ENCODE results near the gene MEGF9. TPM values are rescaled to one million over a fixed set of nuclear protein-coding genes. Genes with fewer than 3 reads are reported as not detected.

MEGF9 gene
- total and polyA plus RNA-seq, 2 donors (not counting 1 experiment from before 2014, with no cell fraction given) = 3.5 to 11.3 TPM

DNA sequence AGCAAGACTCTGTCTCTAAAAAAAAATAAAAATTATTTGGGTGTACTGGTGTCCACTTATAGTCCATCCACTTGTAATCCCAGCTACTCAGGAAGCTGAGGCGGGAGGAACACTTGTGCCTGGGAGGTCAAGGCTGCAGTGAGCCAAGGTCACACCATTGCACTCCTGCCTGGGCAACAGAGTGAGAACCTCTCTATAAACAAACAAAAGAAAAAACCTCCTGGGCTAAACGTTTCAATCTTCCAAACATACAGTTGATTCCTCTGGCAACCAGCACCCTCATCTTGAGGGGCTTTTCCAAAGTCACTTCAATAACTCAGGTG lies 120.4 kb downstream of the MEGF9 start:
- H3K4me1 ChIP-seq (ENCODE audit: control insufficient read depth in 2 of 2, insufficient read depth in 2 of 2, low read length in 2 of 2) = no peaks in the 10 kb centered on the region
- H3K4me3 Mint-ChIP-seq = no peak overlapping the region
- CTCF ChIA-PET = no interaction called here
- H3K27me3 ChIP-seq (replicated peaks in 1 of 4; ENCODE audit: control extremely low read depth in 1 of 4, control insufficient read depth in 3 of 4, insufficient read depth in 4 of 4, low read length in 3 of 4) = no peaks in the 10 kb centered on the region
- H3K27ac Mint-ChIP-seq = no peak overlapping the region
- H3K9me3 ChIP-seq (ENCODE audit: control extremely low read depth in 1 of 3, control insufficient read depth in 2 of 3, insufficient read depth in 1 of 3, low read length in 2 of 3) = no peaks in the 10 kb centered on the region
- no peaks in the 10 kb centered on the region for H3K27me3 Mint-ChIP-seq
- H3K27ac ChIP-seq (ENCODE audit: low read length in 2 of 2) = no peak overlapping the region
- no peak overlapping the region for H3K4me2 ChIP-seq (replicated peaks; ENCODE audit: low read depth, low read length, poor library complexity, severe bottlenecking)
- 100% methylated on average over 1 of the region's 2 CpGs for WGBS (ENCODE audit: insufficient coverage)
- no peak for ATAC-seq (ENCODE audit: low read depth)
- no peaks in the 10 kb centered on the region for H3K9me3 Mint-ChIP-seq (ENCODE audit: insufficient read depth)
- no peaks in the 10 kb centered on the region for H3K36me3 ChIP-seq (replicated peaks in 1 of 2; ENCODE audit: control extremely low read depth in 1 of 2, control insufficient read depth in 1 of 2, extremely low read depth in 1 of 2, insufficient read depth in 2 of 2, low read length in 1 of 2)
- H3K9ac ChIP-seq (ENCODE audit: low read length) = no peak overlapping the region
- POLR2A ChIA-PET = no interaction called here
- no peak overlapping the region for H3K4me3 ChIP-seq (ENCODE audit: control extremely low read depth in 1 of 5, extremely low read depth in 1 of 5, insufficient read depth in 1 of 5, low read depth in 2 of 5, low read length in 4 of 5)
- H3K79me2 ChIP-seq (ENCODE audit: control insufficient read depth, insufficient read depth, low read length) = no peaks in the 10 kb centered on the region
- TF ChIP-seq, protein P1, sequence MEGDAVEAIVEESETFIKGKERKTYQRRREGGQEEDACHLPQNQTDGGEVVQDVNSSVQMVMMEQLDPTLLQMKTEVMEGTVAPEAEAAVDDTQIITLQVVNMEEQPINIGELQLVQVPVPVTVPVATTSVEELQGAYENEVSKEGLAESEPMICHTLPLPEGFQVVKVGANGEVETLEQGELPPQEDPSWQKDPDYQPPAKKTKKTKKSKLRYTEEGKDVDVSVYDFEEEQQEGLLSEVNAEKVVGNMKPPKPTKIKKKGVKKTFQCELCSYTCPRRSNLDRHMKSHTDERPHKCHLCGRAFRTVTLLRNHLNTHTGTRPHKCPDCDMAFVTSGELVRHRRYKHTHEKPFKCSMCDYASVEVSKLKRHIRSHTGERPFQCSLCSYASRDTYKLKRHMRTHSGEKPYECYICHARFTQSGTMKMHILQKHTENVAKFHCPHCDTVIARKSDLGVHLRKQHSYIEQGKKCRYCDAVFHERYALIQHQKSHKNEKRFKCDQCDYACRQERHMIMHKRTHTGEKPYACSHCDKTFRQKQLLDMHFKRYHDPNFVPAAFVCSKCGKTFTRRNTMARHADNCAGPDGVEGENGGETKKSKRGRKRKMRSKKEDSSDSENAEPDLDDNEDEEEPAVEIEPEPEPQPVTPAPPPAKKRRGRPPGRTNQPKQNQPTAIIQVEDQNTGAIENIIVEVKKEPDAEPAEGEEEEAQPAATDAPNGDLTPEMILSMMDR (IDR thresholded peaks at IDR 0.05) = no peak
- TF ChIP-seq EZH2 (IDR thresholded peaks at IDR 0.05; ENCODE audit: borderline replicate concordance, insufficient read depth, low read depth, low read length, poor library complexity, severe bottlenecking) = no peak
- H4K20me1 ChIP-seq (ENCODE audit: control insufficient read depth, insufficient read depth, low read length, poor library complexity, severe bottlenecking) = no peaks in the 10 kb centered on the region
- H2AFZ ChIP-seq (ENCODE audit: insufficient read depth, low read depth, low read length, poor library complexity, severe bottlenecking) = no peak overlapping the region
- intact Hi-C loops (cut with micrococcal nuclease) = no loop called here
- no peaks in the 10 kb centered on the region for H3K4me1 Mint-ChIP-seq
- no peak for DNase-seq

DNA sequence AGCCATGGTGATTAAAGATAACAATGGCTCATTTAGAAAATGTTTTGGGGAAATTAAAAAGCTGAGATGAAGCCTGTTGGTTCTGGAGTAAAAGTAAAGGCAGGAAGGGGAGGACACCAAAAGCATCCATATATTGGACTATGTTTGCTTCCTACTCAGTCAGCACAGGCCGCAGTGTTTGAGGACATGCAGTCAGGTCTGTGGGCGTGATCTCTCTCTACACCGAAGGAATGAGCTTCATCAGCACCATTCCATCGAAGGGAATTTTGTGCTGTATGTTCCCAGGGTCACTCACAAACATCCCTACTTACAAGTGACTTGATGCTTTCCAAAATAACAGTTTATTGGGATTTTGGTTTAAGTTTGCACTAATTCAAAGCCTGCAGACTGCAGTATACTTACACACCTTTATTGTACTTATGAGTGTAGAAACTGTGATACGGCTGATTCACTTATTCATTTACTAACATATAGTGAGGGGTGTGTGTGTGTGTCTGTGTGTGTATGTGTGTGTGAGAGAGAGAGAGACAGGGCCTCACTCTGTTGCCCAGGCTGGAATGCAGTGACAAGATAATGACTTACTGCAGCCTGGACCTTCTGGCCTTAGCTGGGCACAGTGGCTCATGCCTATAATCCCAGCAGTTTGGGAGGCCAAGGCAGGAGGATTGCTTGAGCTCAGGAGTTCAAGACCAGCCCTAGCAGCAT lies 120.9 kb downstream of the MEGF9 start:
- H3K9me3 Mint-ChIP-seq (ENCODE audit: insufficient read depth) = no peaks in the 10 kb centered on the region
- Histone ChIP-seq H3K9ac (ENCODE audit: low read length) (no peak overlapping the region), H2AFZ (ENCODE audit: insufficient read depth, low read depth, low read length, poor library complexity, severe bottlenecking) (no peak overlapping the region), H3K4me2 (replicated peaks; ENCODE audit: low read depth, low read length, poor library complexity, severe bottlenecking) (no peak overlapping the region), H3K27ac (ENCODE audit: low read length in 2 of 2) (no peak overlapping the region), H3K9me3 (ENCODE audit: control extremely low read depth in 1 of 3, control insufficient read depth in 2 of 3, insufficient read depth in 1 of 3, low read length in 2 of 3) (no peaks in the 10 kb centered on the region), H3K27me3 (replicated peaks in 1 of 4; ENCODE audit: control extremely low read depth in 1 of 4, control insufficient read depth in 3 of 4, insufficient read depth in 4 of 4, low read length in 3 of 4) (no peaks in the 10 kb centered on the region), H3K36me3 (replicated peaks in 1 of 2; ENCODE audit: control extremely low read depth in 1 of 2, control insufficient read depth in 1 of 2, extremely low read depth in 1 of 2, insufficient read depth in 2 of 2, low read length in 1 of 2) (no peaks in the 10 kb centered on the region), H3K4me3 (ENCODE audit: control extremely low read depth in 1 of 5, extremely low read depth in 1 of 5, insufficient read depth in 1 of 5, low read depth in 2 of 5, low read length in 4 of 5) (no peak overlapping the region), H3K4me1 (ENCODE audit: control insufficient read depth in 2 of 2, insufficient read depth in 2 of 2, low read length in 2 of 2) (no peaks in the 10 kb centered on the region), H3K79me2 (ENCODE audit: control insufficient read depth, insufficient read depth, low read length) (no peaks in the 10 kb centered on the region), H4K20me1 (ENCODE audit: control insufficient read depth, insufficient read depth, low read length, poor library complexity, severe bottlenecking) (no peaks in the 10 kb centered on the region)
- POLR2A ChIA-PET = no interaction called here
- intact Hi-C loops (cut with micrococcal nuclease) = no loop called here
- WGBS (ENCODE audit: insufficient coverage) = no CpG with 5 or more reads among the region's 5 CpGs
- no peak for DNase-seq
- H3K27ac Mint-ChIP-seq = no peak overlapping the region
- no peak overlapping the region for H3K4me3 Mint-ChIP-seq
- H3K4me1 Mint-ChIP-seq = no peaks in the 10 kb centered on the region
- H3K27me3 Mint-ChIP-seq = no peaks in the 10 kb centered on the region
- CTCF ChIA-PET = no interaction called here
- no peak for ATAC-seq (ENCODE audit: low read depth)
- no peak for TF ChIP-seq EZH2 (IDR thresholded peaks at IDR 0.05; ENCODE audit: borderline replicate concordance, insufficient read depth, low read depth, low read length, poor library complexity, severe bottlenecking)
- TF ChIP-seq, protein P1 (IDR thresholded peaks at IDR 0.05) = no peak
